WTC11 (cell line): ENCODE results near the gene EMSY. TPM values are rescaled to one million over a fixed set of nuclear protein-coding genes. Genes with fewer than 3 reads are reported as not detected.
A peak's percentile ranks its signal among the peaks of the same experiment; 100 is the strongest.

ENCODE experiments used
- ATAC-seq: fragments of 200-7000 bp; cut with Tn5 transposase; 2 replicates; pipeline ENCODE4 v1.10.0; 2021; ENCODE audit warnings: mild to moderate bottlenecking, moderate library complexity
- CTCF ChIA-PET: fragments of 300-600 bp; sonication (Branson Sonifier 250); formaldehyde crosslinking; loops from one replicate; lab custom pipeline; 2021; ENCODE audit warnings: antibody characterized with exemption; lab: Charles Lee
- POLR2A ChIA-PET: fragments of 350-600 bp; sonication (Branson Sonifier 250); formaldehyde crosslinking; loops from one replicate; lab custom pipeline; 2021; ENCODE audit warnings: antibody characterized with exemption; lab: Charles Lee
- DNase-seq: peaks from one replicate; pipeline ENCODE4 v3.0.0; 2021; ENCODE audit warnings: low spot score
- H3K27ac Mint-ChIP-seq: 2 replicates; pipeline ENCODE4 v1.8.0; 2021; ENCODE audit warnings: mixed read lengths
- H3K27me3 Mint-ChIP-seq: 2 replicates; pipeline ENCODE4 v1.8.0; 2021; ENCODE audit warnings: low read depth, mild to moderate bottlenecking, moderate library complexity, mixed read lengths
- H3K36me3 Mint-ChIP-seq: 2 replicates; pipeline ENCODE4 v1.8.0; 2021; ENCODE audit warnings: mixed read lengths
- H3K4me1 Mint-ChIP-seq: 2 replicates; pipeline ENCODE4 v1.8.0; 2022; ENCODE audit warnings: mixed read lengths
- H3K4me3 Mint-ChIP-seq: 2 replicates; pipeline ENCODE4 v1.8.0; 2021; ENCODE audit warnings: mild to moderate bottlenecking, moderate library complexity, mixed read lengths
- H3K9me3 Mint-ChIP-seq: 2 replicates; pipeline ENCODE4 v1.8.0; 2021; ENCODE audit warnings: mixed read lengths
- CBFB ChIP-seq: sonication (generic); formaldehyde crosslinking; IDR thresholded peaks from 2 replicates; pipeline ENCODE4 v1.8.1; 2022; ENCODE audit warnings: mild to moderate bottlenecking, low read depth, missing genetic modification reagents
- GRHL2 ChIP-seq: fragments of 250-450 bp; sonication (Bioruptor Pico); IDR thresholded peaks from 2 replicates; pipeline ENCODE4 v1.8.0; 2022; ENCODE audit warnings: mild to moderate bottlenecking, moderate library complexity; ENCODE audit not compliant: insufficient replicate concordance, severe bottlenecking
- HMGA2 ChIP-seq: fragments of 250-450 bp; sonication (Bioruptor Pico); IDR thresholded peaks from 2 replicates; pipeline ENCODE4 v1.4.0; 2021; ENCODE audit warnings: mild to moderate bottlenecking, moderate library complexity
- JAZF1 ChIP-seq: fragments of 250-450 bp; sonication (Bioruptor Pico); IDR thresholded peaks from 2 replicates; pipeline ENCODE4 v1.9.0; 2021; ENCODE audit warnings: moderate library complexity, mild to moderate bottlenecking, inconsistent platforms
- JUN ChIP-seq: sonication (generic); formaldehyde crosslinking; IDR thresholded peaks from 2 replicates; pipeline ENCODE4 v1.8.0; 2023; ENCODE audit warnings: mild to moderate bottlenecking, missing genetic modification reagents
- SMAD3 ChIP-seq: sonication (generic); formaldehyde crosslinking; IDR thresholded peaks from 2 replicates; pipeline ENCODE4 v1.8.0; 2022; ENCODE audit warnings: missing genetic modification reagents, mild to moderate bottlenecking, borderline replicate concordance
- SP1 ChIP-seq: sonication (generic); formaldehyde crosslinking; conservative IDR thresholded peaks from 2 replicates; pipeline ENCODE4 v1.8.1; 2022; ENCODE audit warnings: missing genetic modification reagents
- TCF7 ChIP-seq: sonication (generic); formaldehyde crosslinking; IDR thresholded peaks from 2 replicates; pipeline ENCODE4 v1.8.0; 2022; ENCODE audit warnings: mild to moderate bottlenecking, low read depth, missing genetic modification reagents, moderate library complexity
- TEAD4 ChIP-seq: sonication (generic); formaldehyde crosslinking; IDR thresholded peaks from 2 replicates; pipeline ENCODE4 v1.8.0; 2022; ENCODE audit warnings: mild to moderate bottlenecking, missing genetic modification reagents
- ZNF232 ChIP-seq: sonication (generic); formaldehyde crosslinking; IDR thresholded peaks from 2 replicates; pipeline ENCODE4 v1.8.0; 2022; ENCODE audit warnings: mild to moderate bottlenecking, missing genetic modification reagents
- ZNF423 ChIP-seq: fragments of 250-450 bp; sonication (Bioruptor Pico); IDR thresholded peaks from 2 replicates; pipeline ENCODE4 v2.1.2; 2022; ENCODE audit warnings: mild to moderate bottlenecking, moderate library complexity
- total RNA-seq: library from RNA; stranded (reverse); gene quantifications from 3 replicates; pipeline ENCODE4 v1.2.3, GENCODE V29; 2021
- TF ChIP-seq, protein P1 (sequence below): fragments of 250-450 bp; sonication (Bioruptor Pico); IDR thresholded peaks from 2 replicates; pipeline ENCODE4 v1.9.0; 2021; ENCODE audit warnings: mild to moderate bottlenecking
- TF ChIP-seq, protein P2 (sequence below): sonication (generic); formaldehyde crosslinking; IDR thresholded peaks from 2 replicates; pipeline ENCODE4 v1.8.1; 2023; ENCODE audit warnings: mild to moderate bottlenecking, missing genetic modification reagents, moderate library complexity
- TF ChIP-seq, protein P3 (sequence below): sonication (generic); formaldehyde crosslinking; IDR thresholded peaks from 2 replicates; pipeline ENCODE4 v1.8.0; 2022; ENCODE audit warnings: mild to moderate bottlenecking, missing genetic modification reagents
- TF ChIP-seq, protein P4 (sequence below): sonication (generic); formaldehyde crosslinking; IDR thresholded peaks from 2 replicates; pipeline ENCODE4 v1.8.0; 2022; ENCODE audit warnings: mild to moderate bottlenecking, missing genetic modification reagents
- TF ChIP-seq, protein P5 (sequence below): sonication (generic); formaldehyde crosslinking; IDR thresholded peaks from 2 replicates; pipeline ENCODE4 v1.8.1; 2023; ENCODE audit warnings: mild to moderate bottlenecking, missing genetic modification reagents, borderline replicate concordance
- TF ChIP-seq, protein P6 (sequence below): sonication (generic); formaldehyde crosslinking; IDR thresholded peaks from 2 replicates; pipeline ENCODE4 v1.8.1; 2022; ENCODE audit warnings: missing genetic modification reagents, borderline replicate concordance

Gene EMSY
- total RNA-seq, 1 experiment from 2014 or later: 31.1 TPM

DNA sequence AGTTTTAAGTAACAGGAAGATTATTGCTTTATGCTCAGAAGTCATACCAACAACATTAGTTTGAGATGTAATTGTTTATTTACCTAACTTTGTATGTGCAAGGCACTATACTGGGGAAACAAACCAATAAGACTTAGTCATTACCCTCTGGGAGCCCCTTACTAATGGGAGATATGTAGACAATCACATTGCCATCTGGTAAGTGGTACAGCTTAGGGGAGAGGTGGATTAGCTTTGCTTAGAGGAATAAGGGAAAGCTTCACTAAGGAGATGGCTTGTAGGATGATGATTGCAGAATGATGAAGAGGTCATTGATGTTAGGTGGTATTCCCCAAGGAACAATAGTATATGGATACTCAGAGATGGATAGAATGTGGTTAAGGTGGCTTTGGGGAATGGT lies 17.5 kb downstream of the EMSY start (continued):
- TF ChIP-seq CBFB: no peak

DNA sequence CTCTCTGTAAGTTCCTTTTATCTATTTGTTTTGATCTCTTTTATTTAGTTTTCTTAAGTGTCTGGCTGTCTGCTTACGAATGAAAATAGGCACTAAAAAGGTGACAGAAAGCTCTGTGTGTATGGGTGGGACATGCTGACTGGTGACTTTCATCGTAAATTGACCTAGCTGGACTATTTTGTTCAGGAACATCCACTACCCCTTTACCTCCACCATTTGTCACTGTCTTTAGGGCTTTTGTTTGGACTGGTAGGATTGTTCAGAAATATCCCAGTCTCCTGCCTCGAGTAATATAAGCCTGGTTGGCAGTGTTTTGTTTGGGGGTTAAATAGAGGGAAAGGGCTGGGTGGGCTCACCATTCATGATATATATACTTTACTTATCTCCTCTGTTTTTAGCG lies 20.9 kb downstream of the EMSY start:
- H3K27me3 Mint-ChIP-seq: no peaks in the 10 kb centered on the region
- TF ChIP-seq SP1 (CRISPR knock-in tag): no peak
- TF ChIP-seq, protein P1, sequence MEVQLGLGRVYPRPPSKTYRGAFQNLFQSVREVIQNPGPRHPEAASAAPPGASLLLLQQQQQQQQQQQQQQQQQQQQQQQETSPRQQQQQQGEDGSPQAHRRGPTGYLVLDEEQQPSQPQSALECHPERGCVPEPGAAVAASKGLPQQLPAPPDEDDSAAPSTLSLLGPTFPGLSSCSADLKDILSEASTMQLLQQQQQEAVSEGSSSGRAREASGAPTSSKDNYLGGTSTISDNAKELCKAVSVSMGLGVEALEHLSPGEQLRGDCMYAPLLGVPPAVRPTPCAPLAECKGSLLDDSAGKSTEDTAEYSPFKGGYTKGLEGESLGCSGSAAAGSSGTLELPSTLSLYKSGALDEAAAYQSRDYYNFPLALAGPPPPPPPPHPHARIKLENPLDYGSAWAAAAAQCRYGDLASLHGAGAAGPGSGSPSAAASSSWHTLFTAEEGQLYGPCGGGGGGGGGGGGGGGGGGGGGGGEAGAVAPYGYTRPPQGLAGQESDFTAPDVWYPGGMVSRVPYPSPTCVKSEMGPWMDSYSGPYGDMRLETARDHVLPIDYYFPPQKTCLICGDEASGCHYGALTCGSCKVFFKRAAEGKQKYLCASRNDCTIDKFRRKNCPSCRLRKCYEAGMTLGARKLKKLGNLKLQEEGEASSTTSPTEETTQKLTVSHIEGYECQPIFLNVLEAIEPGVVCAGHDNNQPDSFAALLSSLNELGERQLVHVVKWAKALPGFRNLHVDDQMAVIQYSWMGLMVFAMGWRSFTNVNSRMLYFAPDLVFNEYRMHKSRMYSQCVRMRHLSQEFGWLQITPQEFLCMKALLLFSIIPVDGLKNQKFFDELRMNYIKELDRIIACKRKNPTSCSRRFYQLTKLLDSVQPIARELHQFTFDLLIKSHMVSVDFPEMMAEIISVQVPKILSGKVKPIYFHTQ (CRISPR knock-in tag): no peak
- no peak for DNase-seq
- no peak overlapping the region for H3K4me3 Mint-ChIP-seq
- ChIA-PET CTCF (no interaction called here), POLR2A (no interaction called here)
- no peak for ATAC-seq
- H3K4me1 Mint-ChIP-seq: 0 out of 2 replicates have a peak, but pooled peaks cover 2% of the 10 kb centered on the region
- peak overlapping the region; percentile 34; the same call in 1 of the 2 replicates for H3K27ac Mint-ChIP-seq
- H3K9me3 Mint-ChIP-seq: no peaks in the 10 kb centered on the region
- peaks cover 29% of the 10 kb centered on the region for H3K36me3 Mint-ChIP-seq

DNA sequence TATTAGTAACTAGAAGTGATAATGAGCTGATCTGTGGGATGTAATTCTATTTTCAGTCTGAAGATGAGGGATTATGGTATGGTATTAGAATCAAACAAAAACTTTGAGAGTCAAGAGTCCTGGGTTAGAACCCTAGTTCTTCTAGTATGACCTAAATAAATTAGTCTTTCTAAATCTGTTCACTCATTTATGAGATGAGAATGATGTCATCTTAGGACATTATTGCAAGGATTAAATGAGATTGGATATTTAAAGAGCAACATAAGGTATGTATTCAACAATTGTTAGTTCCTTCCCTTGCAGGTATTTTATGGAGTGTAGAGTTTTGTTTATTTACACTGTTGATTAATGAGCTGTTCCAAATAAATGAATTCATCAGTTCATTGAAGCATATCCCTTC lies 21.8 kb downstream of the EMSY start:
- 0 out of 2 replicates have a peak, but pooled peaks cover 2% of the 10 kb centered on the region for H3K4me1 Mint-ChIP-seq
- ChIA-PET CTCF (interaction anchor here (1.8 kb wide), 1 partner anchor 8 kb away, joined by 5 read pairs; no protein-coding TSS in a partner anchor), POLR2A (no interaction called here)
- H3K36me3 Mint-ChIP-seq: peaks cover 30% of the 10 kb centered on the region
- DNase-seq: no peak
- no peaks in the 10 kb centered on the region for H3K27me3 Mint-ChIP-seq
- H3K27ac Mint-ChIP-seq: no peak overlapping the region
- no peak overlapping the region for H3K4me3 Mint-ChIP-seq
- H3K9me3 Mint-ChIP-seq: no peaks in the 10 kb centered on the region
- ATAC-seq: no peak
- TF ChIP-seq SMAD3 (CRISPR knock-in tag) (no peak), TCF7 (CRISPR knock-in tag) (no peak), TEAD4 (CRISPR knock-in tag) (no peak), JUN (CRISPR knock-in tag) (no peak)
- TF ChIP-seq, protein P2, sequence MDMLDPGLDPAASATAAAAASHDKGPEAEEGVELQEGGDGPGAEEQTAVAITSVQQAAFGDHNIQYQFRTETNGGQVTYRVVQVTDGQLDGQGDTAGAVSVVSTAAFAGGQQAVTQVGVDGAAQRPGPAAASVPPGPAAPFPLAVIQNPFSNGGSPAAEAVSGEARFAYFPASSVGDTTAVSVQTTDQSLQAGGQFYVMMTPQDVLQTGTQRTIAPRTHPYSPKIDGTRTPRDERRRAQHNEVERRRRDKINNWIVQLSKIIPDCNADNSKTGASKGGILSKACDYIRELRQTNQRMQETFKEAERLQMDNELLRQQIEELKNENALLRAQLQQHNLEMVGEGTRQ (CRISPR knock-in tag): no peak
- TF ChIP-seq, protein P3, sequence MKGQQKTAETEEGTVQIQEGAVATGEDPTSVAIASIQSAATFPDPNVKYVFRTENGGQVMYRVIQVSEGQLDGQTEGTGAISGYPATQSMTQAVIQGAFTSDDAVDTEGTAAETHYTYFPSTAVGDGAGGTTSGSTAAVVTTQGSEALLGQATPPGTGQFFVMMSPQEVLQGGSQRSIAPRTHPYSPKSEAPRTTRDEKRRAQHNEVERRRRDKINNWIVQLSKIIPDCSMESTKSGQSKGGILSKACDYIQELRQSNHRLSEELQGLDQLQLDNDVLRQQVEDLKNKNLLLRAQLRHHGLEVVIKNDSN (CRISPR knock-in tag): no peak
- TF ChIP-seq, all 79 proteins: peak for 0

DNA sequence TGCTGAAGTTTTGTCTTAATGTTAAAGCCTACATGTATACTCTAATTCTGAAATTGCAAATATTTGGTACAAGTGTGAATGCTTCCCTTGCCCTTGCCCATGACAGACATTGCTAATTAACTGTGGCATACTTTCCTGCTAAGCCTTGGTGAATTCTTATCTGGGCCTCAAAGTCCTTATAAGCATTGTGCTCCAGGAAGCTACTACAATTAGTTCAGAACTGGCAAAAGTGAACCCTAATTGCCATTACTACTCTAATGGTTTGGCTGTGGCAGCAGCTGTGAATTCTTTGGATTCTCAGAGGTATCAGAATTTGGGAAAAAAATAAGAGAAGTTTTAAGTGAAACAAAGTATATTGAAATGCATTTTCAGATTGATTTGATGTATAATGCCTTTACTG lies 24.3 kb downstream of the EMSY start:
- Mint-ChIP-seq H3K36me3 (peaks cover 37% of the 10 kb centered on the region), H3K27ac (peak overlapping the region; percentile 18; the same call in 1 of the 2 replicates), H3K4me3 (no peak overlapping the region), H3K9me3 (no peaks in the 10 kb centered on the region), H3K27me3 (no peaks in the 10 kb centered on the region), H3K4me1 (0 out of 2 replicates have a peak, but pooled peaks cover 2% of the 10 kb centered on the region)
- TF ChIP-seq, protein P4, sequence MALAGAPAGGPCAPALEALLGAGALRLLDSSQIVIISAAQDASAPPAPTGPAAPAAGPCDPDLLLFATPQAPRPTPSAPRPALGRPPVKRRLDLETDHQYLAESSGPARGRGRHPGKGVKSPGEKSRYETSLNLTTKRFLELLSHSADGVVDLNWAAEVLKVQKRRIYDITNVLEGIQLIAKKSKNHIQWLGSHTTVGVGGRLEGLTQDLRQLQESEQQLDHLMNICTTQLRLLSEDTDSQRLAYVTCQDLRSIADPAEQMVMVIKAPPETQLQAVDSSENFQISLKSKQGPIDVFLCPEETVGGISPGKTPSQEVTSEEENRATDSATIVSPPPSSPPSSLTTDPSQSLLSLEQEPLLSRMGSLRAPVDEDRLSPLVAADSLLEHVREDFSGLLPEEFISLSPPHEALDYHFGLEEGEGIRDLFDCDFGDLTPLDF (CRISPR knock-in tag): no peak
- TF ChIP-seq GRHL2 (CRISPR knock-in tag) (no peak), ZNF423 (CRISPR knock-in tag) (no peak), ZNF232 (CRISPR knock-in tag) (no peak), JAZF1 (CRISPR knock-in tag) (no peak), HMGA2 (CRISPR knock-in tag) (no peak)
- TF ChIP-seq, protein P5, sequence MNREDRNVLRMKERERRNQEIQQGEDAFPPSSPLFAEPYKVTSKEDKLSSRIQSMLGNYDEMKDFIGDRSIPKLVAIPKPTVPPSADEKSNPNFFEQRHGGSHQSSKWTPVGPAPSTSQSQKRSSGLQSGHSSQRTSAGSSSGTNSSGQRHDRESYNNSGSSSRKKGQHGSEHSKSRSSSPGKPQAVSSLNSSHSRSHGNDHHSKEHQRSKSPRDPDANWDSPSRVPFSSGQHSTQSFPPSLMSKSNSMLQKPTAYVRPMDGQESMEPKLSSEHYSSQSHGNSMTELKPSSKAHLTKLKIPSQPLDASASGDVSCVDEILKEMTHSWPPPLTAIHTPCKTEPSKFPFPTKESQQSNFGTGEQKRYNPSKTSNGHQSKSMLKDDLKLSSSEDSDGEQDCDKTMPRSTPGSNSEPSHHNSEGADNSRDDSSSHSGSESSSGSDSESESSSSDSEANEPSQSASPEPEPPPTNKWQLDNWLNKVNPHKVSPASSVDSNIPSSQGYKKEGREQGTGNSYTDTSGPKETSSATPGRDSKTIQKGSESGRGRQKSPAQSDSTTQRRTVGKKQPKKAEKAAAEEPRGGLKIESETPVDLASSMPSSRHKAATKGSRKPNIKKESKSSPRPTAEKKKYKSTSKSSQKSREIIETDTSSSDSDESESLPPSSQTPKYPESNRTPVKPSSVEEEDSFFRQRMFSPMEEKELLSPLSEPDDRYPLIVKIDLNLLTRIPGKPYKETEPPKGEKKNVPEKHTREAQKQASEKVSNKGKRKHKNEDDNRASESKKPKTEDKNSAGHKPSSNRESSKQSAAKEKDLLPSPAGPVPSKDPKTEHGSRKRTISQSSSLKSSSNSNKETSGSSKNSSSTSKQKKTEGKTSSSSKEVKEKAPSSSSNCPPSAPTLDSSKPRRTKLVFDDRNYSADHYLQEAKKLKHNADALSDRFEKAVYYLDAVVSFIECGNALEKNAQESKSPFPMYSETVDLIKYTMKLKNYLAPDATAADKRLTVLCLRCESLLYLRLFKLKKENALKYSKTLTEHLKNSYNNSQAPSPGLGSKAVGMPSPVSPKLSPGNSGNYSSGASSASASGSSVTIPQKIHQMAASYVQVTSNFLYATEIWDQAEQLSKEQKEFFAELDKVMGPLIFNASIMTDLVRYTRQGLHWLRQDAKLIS (CRISPR knock-in tag): no peak
- TF ChIP-seq, protein P6, sequence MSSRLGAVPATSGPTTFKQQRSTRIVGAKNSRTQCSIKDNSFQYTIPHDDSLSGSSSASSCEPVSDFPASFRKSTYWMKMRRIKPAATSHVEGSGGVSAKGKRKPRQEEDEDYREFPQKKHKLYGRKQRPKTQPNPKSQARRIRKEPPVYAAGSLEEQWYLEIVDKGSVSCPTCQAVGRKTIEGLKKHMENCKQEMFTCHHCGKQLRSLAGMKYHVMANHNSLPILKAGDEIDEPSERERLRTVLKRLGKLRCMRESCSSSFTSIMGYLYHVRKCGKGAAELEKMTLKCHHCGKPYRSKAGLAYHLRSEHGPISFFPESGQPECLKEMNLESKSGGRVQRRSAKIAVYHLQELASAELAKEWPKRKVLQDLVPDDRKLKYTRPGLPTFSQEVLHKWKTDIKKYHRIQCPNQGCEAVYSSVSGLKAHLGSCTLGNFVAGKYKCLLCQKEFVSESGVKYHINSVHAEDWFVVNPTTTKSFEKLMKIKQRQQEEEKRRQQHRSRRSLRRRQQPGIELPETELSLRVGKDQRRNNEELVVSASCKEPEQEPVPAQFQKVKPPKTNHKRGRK: no peak
- DNase-seq (no peak), ATAC-seq (no peak)
- POLR2A ChIA-PET: no interaction called here
- CTCF ChIA-PET: interaction anchor here (1.3 kb wide), 1 partner anchor 11 kb away, joined by 4 read pairs; no protein-coding TSS in a partner anchor
